Progenitor cell of endocrine pancreas (in vitro differentiated cells): ENCODE results near the gene STARD8. TPM values are rescaled to one million over a fixed set of nuclear protein-coding genes. Genes with fewer than 3 reads are reported as not detected.

Experiments
- DNase-seq: peaks from one replicate; pipeline ENCODE4 v3.0.0; 2021; ENCODE audit warnings: low spot score; ENCODE audit not compliant: unreplicated experiment
- H3K27ac Mint-ChIP-seq: 2 replicates; pipeline ENCODE4 v1.8.0; 2021; ENCODE audit warnings: mild to moderate bottlenecking, moderate library complexity, mixed read lengths
- H3K27me3 Mint-ChIP-seq: 2 replicates; pipeline ENCODE4 v1.8.0; 2021; ENCODE audit warnings: mixed read lengths
- H3K36me3 Mint-ChIP-seq: 2 replicates; pipeline ENCODE4 v1.8.0; 2022; ENCODE audit warnings: mixed read lengths; ENCODE audit not compliant: insufficient read depth
- H3K4me1 Mint-ChIP-seq: 2 replicates; pipeline ENCODE4 v1.8.0; 2021; ENCODE audit warnings: low read depth, mixed read lengths
- H3K4me3 Mint-ChIP-seq: 2 replicates; pipeline ENCODE4 v1.8.0; 2021; ENCODE audit warnings: low read depth, mild to moderate bottlenecking, moderate library complexity, mixed read lengths
- H3K9me3 Mint-ChIP-seq: 2 replicates; pipeline ENCODE4 v1.8.0; 2021; ENCODE audit warnings: low read depth, mixed read lengths
- total RNA-seq: library from RNA; stranded (reverse); gene quantifications from 2 replicates; pipeline ENCODE4 v1.2.1, GENCODE V29; 2021
- TF ChIP-seq, protein P1 (sequence below): fragments of 200-600 bp; sonication (generic); IDR thresholded peaks from one replicate; pipeline ENCODE4 v1.5.0; 2021; ENCODE audit warnings: antibody characterized with exemption, mild to moderate bottlenecking; ENCODE audit not compliant: unreplicated experiment

Gene STARD8
- total RNA-seq, 1 donor from 2014 or later, result 0.60 TPM

DNA sequence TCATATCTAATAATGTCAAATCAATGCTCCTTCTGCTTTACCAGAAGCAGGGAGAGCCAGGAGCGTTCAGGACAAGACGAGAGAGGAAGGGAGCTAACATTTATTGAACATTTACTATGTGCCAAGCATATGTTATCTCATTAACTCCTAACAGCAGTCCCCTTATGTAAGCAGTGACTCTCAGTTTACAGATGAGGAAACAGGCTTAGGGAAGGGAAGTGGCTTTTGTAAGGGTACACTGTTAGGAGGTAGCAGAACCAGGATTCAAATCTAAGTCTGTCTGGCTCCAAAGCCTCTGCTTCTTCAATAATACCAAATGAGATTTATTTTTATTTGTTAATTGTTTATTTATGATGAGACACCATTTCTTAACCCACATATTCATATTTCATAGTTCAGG is 2.6 kb upstream of the STARD8 start:
- no peak for DNase-seq
- TF ChIP-seq, protein P1, sequence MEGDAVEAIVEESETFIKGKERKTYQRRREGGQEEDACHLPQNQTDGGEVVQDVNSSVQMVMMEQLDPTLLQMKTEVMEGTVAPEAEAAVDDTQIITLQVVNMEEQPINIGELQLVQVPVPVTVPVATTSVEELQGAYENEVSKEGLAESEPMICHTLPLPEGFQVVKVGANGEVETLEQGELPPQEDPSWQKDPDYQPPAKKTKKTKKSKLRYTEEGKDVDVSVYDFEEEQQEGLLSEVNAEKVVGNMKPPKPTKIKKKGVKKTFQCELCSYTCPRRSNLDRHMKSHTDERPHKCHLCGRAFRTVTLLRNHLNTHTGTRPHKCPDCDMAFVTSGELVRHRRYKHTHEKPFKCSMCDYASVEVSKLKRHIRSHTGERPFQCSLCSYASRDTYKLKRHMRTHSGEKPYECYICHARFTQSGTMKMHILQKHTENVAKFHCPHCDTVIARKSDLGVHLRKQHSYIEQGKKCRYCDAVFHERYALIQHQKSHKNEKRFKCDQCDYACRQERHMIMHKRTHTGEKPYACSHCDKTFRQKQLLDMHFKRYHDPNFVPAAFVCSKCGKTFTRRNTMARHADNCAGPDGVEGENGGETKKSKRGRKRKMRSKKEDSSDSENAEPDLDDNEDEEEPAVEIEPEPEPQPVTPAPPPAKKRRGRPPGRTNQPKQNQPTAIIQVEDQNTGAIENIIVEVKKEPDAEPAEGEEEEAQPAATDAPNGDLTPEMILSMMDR, result no peak
- Mint-ChIP-seq H3K36me3 (no peaks in the 10 kb centered on the region), H3K9me3 (peaks cover 6% of the 10 kb centered on the region), H3K27ac (no peak overlapping the region), H3K4me3 (no peak overlapping the region), H3K27me3 (peaks cover 13% of the 10 kb centered on the region), H3K4me1 (peaks cover 1% of the 10 kb centered on the region)

DNA sequence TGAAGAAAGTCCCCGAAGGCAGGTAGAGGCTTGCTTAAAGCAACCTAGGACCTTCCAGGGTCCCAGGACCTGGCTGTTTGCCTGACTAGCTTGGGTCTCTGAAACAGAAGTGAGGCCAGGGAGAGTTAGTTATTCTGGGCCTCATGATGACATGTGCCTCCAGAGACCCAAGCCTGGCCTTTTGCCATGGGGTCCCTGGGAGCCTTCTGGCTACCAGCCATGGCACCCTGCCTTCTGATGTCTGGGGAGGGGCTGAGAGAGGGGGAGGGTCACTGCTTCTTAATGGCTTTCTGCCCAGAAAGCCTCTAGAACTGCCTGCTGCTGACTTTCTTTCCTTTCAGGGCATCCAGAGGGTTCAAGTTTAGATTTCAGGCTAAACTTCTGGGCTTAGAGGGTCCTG is 1.0 kb upstream of the STARD8 start:
- Mint-ChIP-seq H3K4me1 (peaks cover 1% of the 10 kb centered on the region), H3K36me3 (no peaks in the 10 kb centered on the region), H3K4me3 (no peak overlapping the region), H3K27me3 (peaks cover 13% of the 10 kb centered on the region), H3K9me3 (peaks cover 6% of the 10 kb centered on the region), H3K27ac (no peak overlapping the region)
- no peak for DNase-seq
- TF ChIP-seq, protein P1, result no peak

DNA sequence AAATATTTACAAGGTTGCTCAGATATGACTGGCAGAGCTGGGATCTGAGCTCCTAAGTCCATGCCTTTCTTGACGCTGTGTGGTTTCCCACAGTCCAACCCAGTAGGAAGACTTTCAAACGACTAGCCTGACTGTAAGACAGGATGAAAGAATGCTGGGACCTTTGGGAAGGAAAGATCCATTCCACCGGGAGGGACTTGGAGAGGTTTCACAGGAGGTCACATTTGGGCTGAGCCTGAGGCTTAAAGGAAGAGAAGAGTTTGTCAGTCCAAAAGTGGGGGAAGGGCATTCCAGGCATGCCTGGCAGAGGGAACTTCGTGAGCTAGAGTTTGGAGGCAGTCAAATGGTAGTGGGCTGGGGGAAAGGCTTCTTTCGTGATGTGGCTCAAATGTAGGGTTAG is 1.5 kb downstream of the STARD8 start:
- H3K9me3 Mint-ChIP-seq, result peaks cover 6% of the 10 kb centered on the region
- no peaks in the 10 kb centered on the region for H3K36me3 Mint-ChIP-seq
- TF ChIP-seq, protein P1, result no peak
- peaks cover 13% of the 10 kb centered on the region for H3K27me3 Mint-ChIP-seq
- no peak overlapping the region for H3K27ac Mint-ChIP-seq
- H3K4me3 Mint-ChIP-seq, result no peak overlapping the region
- no peak for DNase-seq
- H3K4me1 Mint-ChIP-seq, result peaks cover 1% of the 10 kb centered on the region

DNA sequence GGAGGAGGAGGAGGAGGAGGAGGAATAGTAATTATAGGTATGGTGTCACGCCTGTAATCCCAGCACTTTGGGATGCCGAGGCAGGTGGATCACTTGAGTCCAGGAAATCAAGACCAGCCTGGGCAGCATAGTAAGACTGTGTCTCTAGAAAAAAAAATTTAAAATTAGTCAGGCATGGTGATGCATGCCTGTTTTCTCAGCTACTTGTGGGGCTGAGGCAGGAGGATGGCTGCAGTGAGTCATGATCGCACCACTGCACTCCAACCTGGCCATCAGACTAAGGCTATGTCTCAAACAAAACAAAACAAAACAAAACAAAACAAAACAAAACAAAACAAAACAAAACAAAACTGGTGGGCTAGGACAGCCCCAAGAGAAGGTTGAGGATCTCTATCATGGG is 3.0 kb downstream of the STARD8 start:
- no peak overlapping the region for H3K27ac Mint-ChIP-seq
- peaks cover 13% of the 10 kb centered on the region for H3K27me3 Mint-ChIP-seq
- H3K4me1 Mint-ChIP-seq, result peaks cover 1% of the 10 kb centered on the region
- H3K9me3 Mint-ChIP-seq, result peaks cover 6% of the 10 kb centered on the region
- TF ChIP-seq, protein P1, result no peak
- DNase-seq, result no peak
- H3K4me3 Mint-ChIP-seq, result no peak overlapping the region
- H3K36me3 Mint-ChIP-seq, result no peaks in the 10 kb centered on the region

DNA sequence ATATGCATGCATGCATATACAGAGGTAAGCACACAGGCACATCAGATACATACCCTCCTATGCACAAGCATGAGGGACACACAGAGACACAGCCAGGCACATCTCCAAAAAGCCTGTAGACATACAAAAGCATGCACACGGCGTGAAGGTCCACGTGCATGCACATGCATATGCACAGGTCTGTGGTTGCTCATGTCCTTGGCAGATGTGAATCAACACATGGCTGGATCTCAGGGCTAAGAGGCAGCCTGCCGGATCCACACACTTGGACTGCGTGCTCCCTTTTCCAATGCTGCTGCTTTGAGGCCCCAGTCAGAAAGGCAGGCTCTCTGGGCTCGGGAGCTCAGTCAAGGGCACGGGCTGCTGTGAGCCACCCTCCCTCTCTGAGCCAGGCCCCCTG is 3.6 kb downstream of the STARD8 start:
- Mint-ChIP-seq H3K27ac (no peak overlapping the region), H3K9me3 (peaks cover 9% of the 10 kb centered on the region), H3K36me3 (no peaks in the 10 kb centered on the region), H3K27me3 (peaks cover 9% of the 10 kb centered on the region), H3K4me3 (no peak overlapping the region), H3K4me1 (peaks cover 1% of the 10 kb centered on the region)
- TF ChIP-seq, protein P1, result no peak
- DNase-seq, result no peak
